MCF 10A (cell line): ENCODE results near the gene RABGAP1L. TPM values are rescaled to one million over a fixed set of nuclear protein-coding genes. Genes with fewer than 3 reads are reported as not detected.

ENCODE experiments used
- BruUV-seq: library from RNA; stranded (reverse); fragments of 400-500 nt; replicated peaks from 2 replicates; lab custom pipeline; 2021; lab: Mats Ljungman, UMichigan
- CTCF ChIA-PET: fragments of 300-600 bp; sonication (Branson Sonifier 250); formaldehyde crosslinking; extraction: SDS; loops from one replicate; lab custom pipeline; 2021; ENCODE audit warnings: antibody characterized with exemption, inconsistent platforms; lab: Yijun Ruan, JAX
- POLR2A ChIA-PET: fragments of 300-600, 350-650 bp; sonication (Branson Sonifier 250); formaldehyde crosslinking; extraction: SDS; loops from one replicate; lab custom pipeline; 2020; ENCODE audit warnings: antibody characterized with exemption, inconsistent platforms; lab: Yijun Ruan, JAX
- DNase-seq: peaks from one replicate; pipeline ENCODE4 v3.0.0-alpha.2; 2018; ENCODE audit not compliant: unreplicated experiment
- H3K27ac Mint-ChIP-seq: one replicate; pipeline ENCODE4 v1.8.0; 2022; ENCODE audit warnings: mild to moderate bottlenecking, low read depth, mixed read lengths; ENCODE audit not compliant: unreplicated experiment
- H3K27me3 Mint-ChIP-seq: one replicate; pipeline ENCODE4 v1.8.0; 2022; ENCODE audit warnings: mixed read lengths; ENCODE audit not compliant: insufficient read depth, unreplicated experiment
- H3K36me3 Mint-ChIP-seq: one replicate; pipeline ENCODE4 v1.8.0; 2022; ENCODE audit warnings: mild to moderate bottlenecking, moderate library complexity, mixed read lengths; ENCODE audit not compliant: insufficient read depth, unreplicated experiment
- H3K4me1 Mint-ChIP-seq: one replicate; pipeline ENCODE4 v1.8.0; 2022; ENCODE audit warnings: mixed read lengths; ENCODE audit not compliant: insufficient read depth, unreplicated experiment
- H3K4me3 Mint-ChIP-seq: one replicate; pipeline ENCODE4 v1.8.0; 2022; ENCODE audit warnings: mild to moderate bottlenecking, moderate library complexity, mixed read lengths; ENCODE audit not compliant: unreplicated experiment
- H3K9me3 Mint-ChIP-seq: one replicate; pipeline ENCODE4 v1.8.0; 2022; ENCODE audit warnings: mixed read lengths; ENCODE audit not compliant: unreplicated experiment
- intact Hi-C: fragments of 100-400 bp; cut with micrococcal nuclease; formaldehyde crosslinking; loops from 2 replicates; pipeline ENCODE4 v1.14.1; 2022
- total RNA-seq: library from RNA; stranded (reverse); gene quantifications from 2 replicates; pipeline ENCODE4 v1.2.3, GENCODE V29; 2022
- TF ChIP-seq, protein P1 (sequence below): fragments of 200-600 bp; IDR thresholded peaks from one replicate; pipeline ENCODE4 v1.8.0; 2022; ENCODE audit warnings: antibody characterized with exemption, mild to moderate bottlenecking; ENCODE audit not compliant: unreplicated experiment

Gene RABGAP1L
- total RNA-seq, 1 experiment from 2014 or later: 18.2 TPM

- ChIA-PET POLR2A (interaction anchor here (1.0 to 2.3 kb wide), 2 partner anchors 11 to 91 kb away, joined by 6 to 9 read pairs; partner anchors contain the start of gene MRPS14), CTCF (interaction anchor here (0.6 to 7.7 kb wide), 3 partner anchors 91 to 1744 kb away, joined by 3 to 279 read pairs (median 232); no protein-coding TSS in a partner anchor)
- TF ChIP-seq, protein P1, sequence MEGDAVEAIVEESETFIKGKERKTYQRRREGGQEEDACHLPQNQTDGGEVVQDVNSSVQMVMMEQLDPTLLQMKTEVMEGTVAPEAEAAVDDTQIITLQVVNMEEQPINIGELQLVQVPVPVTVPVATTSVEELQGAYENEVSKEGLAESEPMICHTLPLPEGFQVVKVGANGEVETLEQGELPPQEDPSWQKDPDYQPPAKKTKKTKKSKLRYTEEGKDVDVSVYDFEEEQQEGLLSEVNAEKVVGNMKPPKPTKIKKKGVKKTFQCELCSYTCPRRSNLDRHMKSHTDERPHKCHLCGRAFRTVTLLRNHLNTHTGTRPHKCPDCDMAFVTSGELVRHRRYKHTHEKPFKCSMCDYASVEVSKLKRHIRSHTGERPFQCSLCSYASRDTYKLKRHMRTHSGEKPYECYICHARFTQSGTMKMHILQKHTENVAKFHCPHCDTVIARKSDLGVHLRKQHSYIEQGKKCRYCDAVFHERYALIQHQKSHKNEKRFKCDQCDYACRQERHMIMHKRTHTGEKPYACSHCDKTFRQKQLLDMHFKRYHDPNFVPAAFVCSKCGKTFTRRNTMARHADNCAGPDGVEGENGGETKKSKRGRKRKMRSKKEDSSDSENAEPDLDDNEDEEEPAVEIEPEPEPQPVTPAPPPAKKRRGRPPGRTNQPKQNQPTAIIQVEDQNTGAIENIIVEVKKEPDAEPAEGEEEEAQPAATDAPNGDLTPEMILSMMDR: no peak
- DNase-seq: no peak
- Mint-ChIP-seq H3K4me1 (peaks cover 12% of the 10 kb centered on the region), H3K36me3 (no peaks in the 10 kb centered on the region), H3K4me3 (no peak overlapping the region), H3K9me3 (no peaks in the 10 kb centered on the region), H3K27ac (no peak overlapping the region), H3K27me3 (no peaks in the 10 kb centered on the region)
- intact Hi-C loops: no loop called here
- no TSS peak for BruUV-seq
These were observed 874.6 kb downstream of the RABGAP1L start for GRCh38 chr1:175033953-175034352.

DNA sequence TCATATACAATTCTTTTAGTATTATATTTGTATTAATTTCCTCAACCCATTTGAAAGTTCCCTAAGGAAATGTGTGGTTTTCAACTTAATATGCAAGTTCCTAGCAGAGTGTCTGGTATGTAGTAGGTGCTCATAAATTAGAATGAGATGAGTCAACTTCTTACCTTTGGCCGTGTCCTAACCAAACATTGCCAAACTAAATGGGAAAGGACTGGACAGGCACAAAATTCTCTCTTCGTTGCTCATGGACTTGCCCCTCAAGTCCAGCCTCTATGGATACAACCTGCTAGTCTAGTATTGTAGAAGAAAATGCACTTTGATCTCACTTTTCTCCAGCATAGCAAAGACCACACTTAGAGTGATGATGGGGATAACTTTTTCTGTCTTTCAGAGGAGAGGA lies 875.5 kb downstream of the RABGAP1L start:
- BruUV-seq: no TSS peak
- ChIA-PET CTCF (no interaction called here), POLR2A (no interaction called here)
- Mint-ChIP-seq H3K27ac (no peak overlapping the region), H3K4me1 (peaks cover 6% of the 10 kb centered on the region), H3K27me3 (no peaks in the 10 kb centered on the region), H3K36me3 (no peaks in the 10 kb centered on the region), H3K9me3 (no peaks in the 10 kb centered on the region), H3K4me3 (no peak overlapping the region)
- DNase-seq: peak; percentile 30
- TF ChIP-seq, protein P1: no peak
- intact Hi-C loops: no loop called here

DNA sequence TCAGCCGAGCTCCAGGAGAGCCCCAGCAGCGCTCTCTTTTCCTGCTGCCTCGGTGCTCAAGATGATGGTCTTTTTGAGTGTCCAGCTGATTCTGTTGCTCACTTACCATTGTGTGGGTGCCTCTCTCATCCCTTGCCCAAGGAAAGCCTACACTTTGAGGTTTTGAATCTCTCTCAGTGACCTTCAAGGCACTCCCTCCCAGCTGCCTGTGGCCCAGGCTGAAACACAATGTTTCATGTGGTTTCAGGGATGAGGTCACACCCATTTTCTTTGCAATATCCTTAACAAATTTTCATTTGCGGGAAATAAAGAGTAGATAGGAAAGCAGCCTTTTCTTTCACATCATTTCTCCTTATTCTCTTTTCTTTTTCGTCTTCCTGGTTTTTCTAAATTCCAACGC lies 876.5 kb downstream of the RABGAP1L start:
- BruUV-seq: no TSS peak
- Mint-ChIP-seq H3K27ac (no peak overlapping the region), H3K4me3 (no peak overlapping the region), H3K36me3 (no peaks in the 10 kb centered on the region), H3K9me3 (no peaks in the 10 kb centered on the region), H3K4me1 (peaks cover 10% of the 10 kb centered on the region), H3K27me3 (no peaks in the 10 kb centered on the region)
- ChIA-PET POLR2A (interaction anchor here (1.0 kb wide), 1 partner anchor 36 kb away, joined by 4 read pairs; the partner anchor contains the start of gene CACYBP), CTCF (interaction anchor here (0.9 to 1.8 kb wide), 4 partner anchors 88 to 116 kb away, joined by 4 to 7 read pairs (median 6); no protein-coding TSS in a partner anchor)
- DNase-seq: no peak
- TF ChIP-seq, protein P1: no peak
- intact Hi-C loops: no loop called here

DNA sequence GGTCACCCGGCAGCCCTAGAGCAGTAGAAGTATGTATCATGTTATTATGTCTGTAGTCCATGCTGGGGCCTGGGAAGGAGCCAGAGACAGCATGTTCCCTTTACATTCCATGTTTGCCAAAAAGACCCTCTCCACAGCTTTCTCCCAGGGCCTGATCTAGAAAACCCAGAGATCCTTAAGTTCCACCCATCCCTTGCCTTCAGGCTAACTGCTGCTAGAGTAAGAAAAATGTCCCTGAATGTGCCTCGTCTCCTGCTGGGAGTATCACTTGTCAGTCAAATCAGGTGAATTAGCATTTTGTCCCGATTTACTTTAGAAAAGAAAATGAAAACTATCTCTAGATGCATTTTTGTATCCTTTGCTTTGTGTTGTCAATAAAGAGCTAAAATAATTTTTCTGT lies 877.2 kb downstream of the RABGAP1L start:
- intact Hi-C loops: no loop called here
- H3K4me1 Mint-ChIP-seq: peaks cover 12% of the 10 kb centered on the region
- H3K4me3 Mint-ChIP-seq: no peak overlapping the region
- DNase-seq: no peak
- H3K27ac Mint-ChIP-seq: no peak overlapping the region
- POLR2A ChIA-PET: interaction anchor here (0.9 to 1.0 kb wide), 2 partner anchors 14 to 37 kb away, joined by 4 read pairs; partner anchors contain the start of genes CACYBP and MRPS14
- TF ChIP-seq, protein P1: no peak
- CTCF ChIA-PET: interaction anchor here (0.9 to 1.8 kb wide), 4 partner anchors 87 to 115 kb away, joined by 4 to 7 read pairs (median 6); no protein-coding TSS in a partner anchor
- no peaks in the 10 kb centered on the region for H3K9me3 Mint-ChIP-seq
- no peaks in the 10 kb centered on the region for H3K27me3 Mint-ChIP-seq
- BruUV-seq: no TSS peak
- no peaks in the 10 kb centered on the region for H3K36me3 Mint-ChIP-seq
